GM19455 (cell line): ENCODE data around the gene PDGFD.

Experiments
- ATAC-seq: cut with Tn5 transposase; IDR thresholded peaks from one replicate; pipeline ENCODE4 v1.9.1; 2021; ENCODE audit not compliant: unreplicated experiment

PDGFD gene

DNA sequence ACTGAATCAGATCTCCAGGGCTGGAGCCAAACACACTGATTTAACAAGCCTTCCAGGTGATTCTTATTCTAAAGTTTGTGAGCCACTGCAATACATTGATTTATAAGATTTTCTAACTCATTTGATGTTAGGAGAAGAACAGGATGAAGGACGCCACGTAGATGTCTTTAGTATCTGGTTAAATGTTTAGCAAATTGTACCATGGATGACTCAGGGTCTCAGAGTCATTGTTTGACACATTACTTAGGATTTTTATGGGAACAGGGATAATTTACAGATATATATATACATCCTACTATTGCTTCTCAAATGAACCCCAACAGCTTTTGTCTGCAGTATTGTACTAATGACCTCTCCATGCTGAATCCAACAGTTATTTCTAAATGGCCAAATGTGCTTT, 270.6 kb downstream of the PDGFD start:
- ATAC-seq, result no peak

DNA sequence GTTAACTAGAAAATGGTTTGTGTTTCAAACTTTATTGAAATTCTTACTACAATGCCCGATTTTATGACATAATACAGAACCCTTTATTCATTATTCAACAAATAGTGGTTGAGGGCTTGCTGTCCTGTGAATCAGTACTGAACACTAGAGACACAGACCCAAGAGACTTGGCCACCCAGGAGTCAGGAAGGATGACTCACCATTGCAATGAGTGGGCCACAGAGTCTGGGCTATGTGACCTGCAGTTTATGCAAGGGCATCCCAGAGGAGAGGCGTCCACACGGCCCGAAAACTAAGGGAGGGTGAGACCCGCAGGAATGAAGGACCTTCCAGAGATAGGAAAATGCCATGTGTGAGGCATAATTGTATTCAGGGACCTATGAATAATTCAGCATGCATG, 271.3 kb downstream of the PDGFD start:
- no peak for ATAC-seq

DNA sequence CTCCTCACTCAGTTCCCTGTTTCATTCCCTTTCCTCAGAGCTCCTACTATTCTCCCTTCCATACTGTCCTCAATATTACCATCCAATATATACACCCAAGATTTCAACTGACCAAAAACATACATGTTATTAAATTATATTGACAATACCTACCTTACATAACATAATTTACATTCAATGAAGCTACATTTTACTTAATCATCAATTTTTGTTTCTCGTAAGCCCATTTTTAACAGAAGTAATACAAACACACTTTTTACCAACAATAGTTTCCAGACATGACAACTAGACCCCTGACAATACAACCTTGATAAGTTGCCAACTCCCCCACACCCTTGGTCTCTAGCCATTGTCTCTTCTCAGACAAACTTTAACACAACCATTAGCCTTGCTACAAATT, 273.3 kb downstream of the PDGFD start:
- no peak for ATAC-seq

DNA sequence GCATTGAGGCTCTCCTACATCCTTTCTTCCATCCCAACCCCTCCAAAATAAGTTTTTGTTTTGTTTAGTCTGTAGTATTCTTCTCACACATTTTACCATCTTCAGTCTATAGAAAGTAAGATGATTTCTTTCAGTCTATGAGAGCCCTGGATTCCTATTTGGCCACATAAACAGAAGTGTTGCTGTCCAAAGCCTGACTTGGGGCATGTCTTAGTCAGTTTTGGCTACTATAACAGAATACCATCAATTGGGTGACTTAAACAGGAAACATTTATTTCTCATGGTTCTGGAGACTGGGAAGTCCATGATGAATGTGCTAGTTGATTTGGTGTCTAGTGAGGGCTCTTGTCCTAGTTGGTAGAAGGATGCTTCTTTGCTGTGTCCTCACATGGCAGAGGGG, 274.3 kb downstream of the PDGFD start:
- ATAC-seq, result no peak

GRCh38 chr11:103888541-103888951, 275.4 kb downstream of the PDGFD start:
- no peak for ATAC-seq

DNA sequence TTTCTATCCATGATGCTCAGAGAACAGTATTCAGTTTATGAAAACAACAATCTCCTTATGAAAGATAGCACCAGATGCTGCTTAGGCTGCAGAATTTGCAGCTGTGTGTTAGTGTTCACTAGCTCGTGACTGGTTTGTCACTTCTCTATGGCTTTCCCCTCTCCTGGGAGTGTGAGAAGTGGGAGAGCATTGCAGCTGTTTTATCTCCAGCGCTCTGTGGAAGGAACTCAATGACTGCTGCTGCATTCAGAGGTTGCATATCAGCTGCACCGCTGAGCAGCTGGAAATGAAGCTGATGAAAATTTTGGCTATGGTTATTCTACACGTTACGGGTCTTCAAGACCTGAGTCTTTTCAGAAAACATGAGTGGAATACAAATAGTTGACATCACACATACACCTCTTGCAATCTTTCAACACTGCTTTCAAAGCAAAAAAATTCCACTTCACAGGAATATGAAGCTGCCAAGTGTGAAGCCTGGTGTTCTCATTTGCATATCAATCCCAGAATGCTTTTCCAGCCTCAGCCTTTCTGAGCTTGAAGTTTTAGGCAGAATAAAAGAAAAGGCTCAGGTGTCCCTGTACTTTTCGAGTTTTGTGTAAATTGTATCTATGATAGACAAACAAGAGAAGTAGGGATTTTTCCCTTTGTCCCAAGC, 276.8 kb downstream of the PDGFD start:
- peak; percentile 55 for ATAC-seq

GRCh38 chr11:103883856-103884255, 280.1 kb downstream of the PDGFD start:
- ATAC-seq, result no peak

DNA sequence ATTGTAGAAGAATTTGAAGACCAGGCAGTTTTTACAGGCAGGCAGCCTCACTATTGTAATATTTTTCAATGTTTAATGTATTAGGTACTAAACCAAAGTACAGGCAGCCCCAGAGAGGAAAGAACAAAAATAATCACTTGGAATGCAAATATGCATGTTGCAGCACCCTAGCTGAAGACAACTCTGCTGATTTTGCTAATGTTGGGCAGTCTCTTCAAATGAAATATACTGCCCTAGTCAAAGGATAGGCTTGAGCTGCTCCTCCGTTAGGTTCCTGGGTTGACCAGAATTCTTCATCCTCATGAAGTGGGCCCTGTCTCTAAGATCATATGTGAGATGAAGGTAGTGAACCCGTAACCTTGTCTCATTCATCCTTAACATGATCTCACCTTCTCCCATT, 280.7 kb downstream of the PDGFD start:
- ATAC-seq, result no peak

GRCh38 chr11:103881584-103881983, 282.4 kb downstream of the PDGFD start:
- no peak for ATAC-seq

GRCh38 chr11:103880968-103881367, 283.0 kb downstream of the PDGFD start:
- no peak for ATAC-seq

DNA sequence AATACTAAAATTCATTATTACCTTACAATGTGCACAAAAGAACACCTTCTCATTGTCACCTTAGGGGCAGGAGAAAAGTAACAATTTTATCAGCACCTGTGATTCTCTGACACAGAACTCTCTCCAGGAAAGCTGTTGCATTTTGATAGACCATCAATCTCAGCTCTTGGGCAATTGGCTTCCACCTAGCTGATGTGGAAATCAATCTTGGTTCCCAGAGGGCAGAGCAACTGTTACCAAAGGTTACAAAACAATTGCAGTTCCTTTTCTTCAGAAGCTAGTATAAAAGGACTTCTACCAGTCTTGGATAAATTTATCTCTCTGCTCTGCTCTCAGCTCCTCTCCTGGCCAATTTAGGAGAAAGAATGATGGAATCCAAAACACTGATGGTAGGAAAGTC, 285.3 kb downstream of the PDGFD start:
- no peak for ATAC-seq

DNA sequence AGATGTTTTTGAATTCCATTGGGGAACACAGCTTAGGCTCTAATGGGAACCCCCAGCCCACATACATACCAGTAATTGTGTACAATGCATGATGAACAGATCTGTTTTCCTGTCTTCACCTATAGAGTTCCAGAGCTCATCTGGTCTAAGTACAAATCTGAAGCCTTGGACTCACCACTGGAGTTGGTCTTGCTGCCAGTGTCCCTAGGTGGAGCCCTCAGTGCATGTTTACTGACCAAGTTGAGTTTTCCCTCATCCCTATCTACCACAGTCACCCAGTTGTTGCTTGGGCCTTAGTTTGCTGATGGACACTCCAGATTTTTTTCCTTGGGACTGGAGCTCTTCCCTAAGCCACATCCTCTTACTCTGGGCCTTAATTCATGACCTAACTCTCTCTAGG, 286.7 kb downstream of the PDGFD start:
- ATAC-seq, result no peak

DNA sequence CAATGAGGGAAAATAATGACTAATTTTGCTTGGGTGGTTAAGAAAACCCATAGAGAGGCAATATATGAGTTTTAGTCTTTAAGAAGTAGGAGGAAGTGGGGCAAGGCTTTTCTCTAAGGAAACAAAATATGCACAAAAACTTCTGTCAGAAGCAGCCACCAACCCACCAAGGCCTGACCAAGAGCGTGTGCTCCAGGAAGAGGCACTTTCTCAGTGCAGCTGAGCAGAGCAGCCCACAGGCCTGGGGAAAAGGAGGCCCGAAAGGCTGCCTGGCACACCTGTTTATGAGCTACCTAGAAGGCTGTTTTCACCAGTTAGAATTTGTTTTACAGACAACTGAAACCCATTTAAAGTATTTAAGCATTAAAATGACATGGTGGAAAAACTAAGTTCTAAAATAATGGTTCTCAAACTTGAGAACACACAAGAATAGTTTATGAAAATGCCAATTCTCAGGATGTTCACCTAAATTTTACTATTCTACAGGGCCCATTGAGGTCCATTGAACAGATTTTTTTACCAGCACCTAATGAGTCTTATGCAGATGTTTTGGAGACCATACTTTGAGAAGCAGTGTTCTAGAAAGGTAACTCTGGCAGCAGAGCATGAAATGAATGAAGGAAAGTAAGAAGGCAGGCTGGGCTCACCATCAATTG, 288.0 kb downstream of the PDGFD start:
- ATAC-seq, result peak; percentile 92

DNA sequence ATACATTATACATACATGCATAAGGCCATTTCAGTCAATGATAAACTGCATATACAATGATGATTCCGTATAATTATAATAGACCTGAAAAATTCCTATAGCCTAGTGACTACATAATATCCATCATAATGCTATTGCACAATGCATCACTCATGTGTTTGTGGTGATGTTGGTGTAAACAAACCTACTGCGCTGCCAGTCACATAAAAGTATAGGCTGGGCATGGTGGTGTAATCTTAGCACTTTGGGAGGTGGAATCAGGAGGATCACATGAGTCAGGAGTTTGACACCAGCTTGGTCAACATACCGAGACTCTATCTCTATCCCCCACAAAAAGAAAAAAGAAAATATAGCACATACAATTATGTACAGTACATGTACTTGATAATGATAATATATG, 291.2 kb downstream of the PDGFD start:
- no peak for ATAC-seq

GRCh38 chr11:103871923-103872551, 291.9 kb downstream of the PDGFD start:
- ATAC-seq, result no peak

DNA sequence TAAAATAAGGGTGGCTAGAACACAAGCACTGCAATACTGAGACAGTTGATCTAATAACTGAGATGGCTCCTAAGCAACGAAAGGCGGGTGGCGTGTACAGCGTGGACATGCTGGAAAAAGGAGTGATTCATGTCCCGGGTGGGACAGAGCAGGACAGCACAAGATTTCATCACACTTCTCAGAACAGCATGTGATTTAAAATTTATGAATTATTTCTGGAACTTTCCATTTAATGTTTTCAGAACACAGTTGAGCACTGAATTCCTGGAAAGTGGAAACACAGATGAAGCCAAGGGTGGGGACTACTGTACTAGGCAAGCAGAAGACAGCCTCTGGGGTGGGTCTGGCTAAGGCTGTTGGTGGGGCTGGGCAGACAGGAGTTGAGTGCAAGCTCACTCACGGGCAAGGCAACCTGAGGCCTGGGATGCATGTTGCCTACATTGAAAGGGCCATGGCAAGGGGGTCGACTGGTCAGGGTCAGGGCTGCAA, 293.1 kb downstream of the PDGFD start:
- ATAC-seq, result no peak

- no peak for ATAC-seq
These were observed 296.5 kb downstream of the PDGFD start for GRCh38 chr11:103867481-103867880.

GRCh38 chr11:103863497-103863896, 300.4 kb downstream of the PDGFD start:
- ATAC-seq, result no peak

- no peak for ATAC-seq
These were observed 301.2 kb downstream of the PDGFD start for GRCh38 chr11:103862802-103863174.

DNA sequence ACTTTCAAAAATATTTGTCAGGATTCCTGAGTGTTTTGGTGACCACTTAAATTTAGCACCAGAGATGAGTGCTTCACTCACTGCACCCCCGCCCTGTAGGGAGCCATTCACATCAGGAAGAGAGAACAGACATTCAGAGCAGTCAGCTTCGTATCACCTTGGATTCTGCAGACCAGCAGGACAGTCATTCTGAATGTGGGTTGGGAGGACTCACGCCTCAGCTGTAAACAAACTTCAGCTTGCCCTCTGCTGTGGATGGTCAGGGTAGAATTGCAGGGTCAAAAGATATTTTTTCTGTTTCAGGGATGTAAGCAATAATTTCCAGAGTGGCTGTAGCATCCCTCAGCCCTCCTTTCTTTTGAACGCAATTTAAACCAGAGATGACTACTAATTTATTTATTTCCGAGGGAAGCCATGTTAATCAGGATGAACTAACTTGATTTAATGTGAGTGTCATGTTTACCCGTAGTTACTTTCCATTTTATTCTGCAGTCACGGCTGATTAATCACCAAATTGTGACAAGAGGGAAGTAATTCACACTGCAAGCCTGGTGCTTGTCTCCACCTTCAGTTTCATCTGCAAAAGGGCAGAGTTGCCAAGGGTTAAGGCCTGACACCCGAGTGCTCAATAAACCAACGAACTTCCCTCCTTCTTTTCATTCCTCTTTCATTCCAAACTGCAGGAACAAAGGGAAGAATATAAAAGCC, 301.7 kb downstream of the PDGFD start:
- ATAC-seq, result peak; percentile 60
